HepG2 (cell line): ENCODE measurements around the gene GMCL2. TPM values are rescaled to one million over a fixed set of nuclear protein-coding genes. Genes with fewer than 3 reads are reported as not detected.

Experiments
- CENPX ChIP-seq: sonication (generic); formaldehyde crosslinking; IDR thresholded peaks from 2 replicates; pipeline ENCODE4 v1.9.0; 2021; ENCODE audit warnings: mild to moderate bottlenecking, missing genetic modification reagents, moderate library complexity
- CREM ChIP-seq, 2 experiments: sonication (generic) in 1 of 2; formaldehyde crosslinking in 1 of 2; IDR thresholded peaks; 2 replicates each; pipeline versions ENCODE4 v1.4.0 to v1.6.1; 2016 to 2020; ENCODE audit warnings: antibody characterized with exemption in 1 of 2, mild to moderate bottlenecking in 1 of 2, missing genetic modification reagents in 1 of 2
- HNRNPL ChIP-seq: fragments of 200-400 bp; formaldehyde crosslinking; IDR thresholded peaks from 2 replicates; pipeline ENCODE4 v1.6.1; 2017; ENCODE audit warnings: mild to moderate bottlenecking, low read depth, low read length
- HOXA5 ChIP-seq: sonication (generic); formaldehyde crosslinking; IDR thresholded peaks from 2 replicates; pipeline ENCODE4 v1.4.0; 2020; ENCODE audit warnings: missing genetic modification reagents
- MXD4 ChIP-seq: IDR thresholded peaks from 2 replicates; pipeline ENCODE4 v1.6.1; 2016; ENCODE audit warnings: mild to moderate bottlenecking, missing biosample characterization, missing genetic modification reagents
- NFE2L2 ChIP-seq: fragments of 150-350 bp; IDR thresholded peaks from 2 replicates; pipeline ENCODE4 v1.6.1; 2014; ENCODE audit warnings: low read length
- NR2F2 ChIP-seq: IDR thresholded peaks from 2 replicates; pipeline ENCODE4 v1.6.1; 2012; ENCODE audit warnings: low read depth, inconsistent platforms, borderline replicate concordance
- PHF20 ChIP-seq: sonication (generic); formaldehyde crosslinking; IDR thresholded peaks from 2 replicates; pipeline ENCODE4 v1.5.0; 2020; ENCODE audit warnings: mild to moderate bottlenecking, missing genetic modification reagents
- SIN3A ChIP-seq: IDR thresholded peaks from 2 replicates; pipeline ENCODE4 v1.6.1; 2011; ENCODE audit warnings: low read depth, mild to moderate bottlenecking, control low read depth, low read length, borderline replicate concordance
- SIX4 ChIP-seq: sonication (generic); formaldehyde crosslinking; IDR thresholded peaks from 2 replicates; pipeline ENCODE4 v1.4.0; 2020; ENCODE audit warnings: missing genetic modification reagents
- SMC3 ChIP-seq: IDR thresholded peaks from 2 replicates; pipeline ENCODE4 v1.6.1; 2011; ENCODE audit warnings: low read length, improper control_type of control experiment
- TCF12 ChIP-seq, 2 experiments: fragments of 450-650 bp in 1 of 2; sonication (generic) in 1 of 2; formaldehyde crosslinking in 1 of 2; IDR thresholded peaks; 2 replicates each; pipeline versions ENCODE4 v1.6.1 to v1.8.0; 2017 to 2022; ENCODE audit warnings: antibody characterized with exemption in 1 of 2, mild to moderate bottlenecking in 1 of 2, missing genetic modification reagents in 1 of 2, moderate library complexity in 1 of 2
- U2AF2 ChIP-seq: fragments of 200-400 bp; formaldehyde crosslinking; IDR thresholded peaks from 2 replicates; pipeline ENCODE4 v1.6.1; 2017; ENCODE audit warnings: low read depth, mild to moderate bottlenecking, low read length
- ZBTB1 ChIP-seq: sonication (generic); formaldehyde crosslinking; IDR thresholded peaks from 2 replicates; pipeline ENCODE4 v1.4.0; 2020; ENCODE audit warnings: missing genetic modification reagents, borderline replicate concordance
- ZNF317 ChIP-seq: sonication (generic); formaldehyde crosslinking; IDR thresholded peaks from 2 replicates; pipeline ENCODE4 v1.5.0; 2020; ENCODE audit warnings: mild to moderate bottlenecking, missing genetic modification reagents
- ZNF530 ChIP-seq: sonication (generic); formaldehyde crosslinking; IDR thresholded peaks from 2 replicates; pipeline ENCODE4 v1.5.0; 2020; ENCODE audit warnings: low read depth, mild to moderate bottlenecking, missing genetic modification reagents
- ZNF569 ChIP-seq: sonication (generic); formaldehyde crosslinking; IDR thresholded peaks from 2 replicates; pipeline ENCODE4 v1.5.0; 2020; ENCODE audit warnings: mild to moderate bottlenecking, missing genetic modification reagents, moderate library complexity, borderline replicate concordance
- ZNF841 ChIP-seq: sonication (generic); formaldehyde crosslinking; IDR thresholded peaks from 2 replicates; pipeline ENCODE4 v1.8.1; 2023; ENCODE audit warnings: missing genetic modification reagents, borderline replicate concordance
- polyA plus RNA-seq, 8 experiments: library from polyadenylated mRNA; depleted of rRNA in 3 of 8; stranded (reverse) in 7 of 8; unstranded in 1 of 8; fragments of >200 nt; fragmentation: Illumina TruSeq in 4 of 8; extraction: Trizol in 4 of 8; gene quantifications; 2 replicates each; pipeline versions ENCODE4 v1.2.1 to v1.2.3, GENCODE V29; 2011 to 2016; ENCODE audit warnings: low read depth in 4 of 8, missing spikeins in 1 of 8, mixed read lengths in 1 of 8; ENCODE audit not compliant: insufficient read depth in 1 of 8
- total RNA-seq, 5 experiments: library from RNA; depleted of rRNA; stranded (reverse); fragments of >200 nt; fragmentation: Illumina TruSeq; extraction: Trizol; gene quantifications; 2 replicates each; pipeline ENCODE4 v1.2.3, GENCODE V29; 2016; ENCODE audit warnings: low read depth in 1 of 5
- TF ChIP-seq, protein P1 (sequence below), 2 experiments: sonication (generic) in 1 of 2; formaldehyde crosslinking in 1 of 2; IDR thresholded peaks; 2 replicates each; pipeline versions ENCODE4 v1.6.1 to v1.9.0; 2014 to 2022; ENCODE audit warnings: antibody characterized with exemption in 1 of 2, borderline replicate concordance in 1 of 2, inconsistent platforms in 1 of 2, low read depth in 1 of 2, missing genetic modification reagents in 1 of 2
- TF ChIP-seq, protein P2 (sequence below): sonication (generic); formaldehyde crosslinking; IDR thresholded peaks from 2 replicates; pipeline ENCODE4 v1.4.0; 2020; ENCODE audit warnings: missing genetic modification reagents, borderline replicate concordance
- TF ChIP-seq, protein P3 (sequence below): IDR thresholded peaks from 2 replicates; pipeline ENCODE4 v1.6.1; 2012; ENCODE audit warnings: inconsistent platforms

The GMCL2 gene
- total and polyA plus RNA-seq, 2 of the 13 experiments (the other 11 are each of a cell fraction or from before 2014, with no cell fraction given) = 0.03 TPM; not detected in 1

DNA sequence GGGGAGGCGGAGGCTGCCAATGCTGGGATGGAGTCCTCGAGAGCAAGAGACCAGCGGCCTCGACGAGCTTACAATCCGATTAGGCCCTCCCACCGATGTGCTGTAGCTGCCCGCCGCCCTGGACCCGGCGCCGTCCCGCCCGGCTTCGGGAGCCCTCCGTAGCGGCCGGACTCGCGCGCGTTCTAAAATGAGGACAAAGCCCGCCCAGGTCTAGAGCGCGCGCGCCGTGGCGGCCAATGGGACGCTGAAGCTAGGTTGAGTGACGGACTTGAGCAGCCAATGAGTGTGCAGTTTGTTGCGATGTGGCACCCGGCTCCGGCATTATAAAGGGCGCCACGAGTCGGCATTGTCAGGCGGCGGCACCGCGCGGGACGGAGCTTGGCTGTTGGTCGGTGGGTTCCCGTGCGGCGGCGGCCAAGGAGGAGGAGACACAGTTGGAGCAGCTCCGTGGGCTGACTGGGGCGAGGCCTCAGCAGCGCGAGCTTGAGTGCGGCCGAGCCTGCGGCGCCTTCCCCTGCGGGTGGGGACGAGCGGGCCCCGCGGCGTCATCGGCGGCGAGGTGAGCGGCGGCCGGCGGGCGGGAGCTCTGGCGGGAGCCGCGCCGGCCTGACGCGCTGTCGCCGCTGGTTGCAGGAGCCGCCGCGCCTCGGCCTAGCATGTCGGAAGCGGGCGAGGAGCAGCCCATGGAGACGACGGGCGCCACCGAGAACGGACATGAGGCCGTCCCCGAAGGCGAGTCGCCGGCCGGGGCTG lies 17.2 kb upstream of the GMCL2 start, which contains the start of gene HNRNPAB (continued):
- TF ChIP-seq, protein P1, sequence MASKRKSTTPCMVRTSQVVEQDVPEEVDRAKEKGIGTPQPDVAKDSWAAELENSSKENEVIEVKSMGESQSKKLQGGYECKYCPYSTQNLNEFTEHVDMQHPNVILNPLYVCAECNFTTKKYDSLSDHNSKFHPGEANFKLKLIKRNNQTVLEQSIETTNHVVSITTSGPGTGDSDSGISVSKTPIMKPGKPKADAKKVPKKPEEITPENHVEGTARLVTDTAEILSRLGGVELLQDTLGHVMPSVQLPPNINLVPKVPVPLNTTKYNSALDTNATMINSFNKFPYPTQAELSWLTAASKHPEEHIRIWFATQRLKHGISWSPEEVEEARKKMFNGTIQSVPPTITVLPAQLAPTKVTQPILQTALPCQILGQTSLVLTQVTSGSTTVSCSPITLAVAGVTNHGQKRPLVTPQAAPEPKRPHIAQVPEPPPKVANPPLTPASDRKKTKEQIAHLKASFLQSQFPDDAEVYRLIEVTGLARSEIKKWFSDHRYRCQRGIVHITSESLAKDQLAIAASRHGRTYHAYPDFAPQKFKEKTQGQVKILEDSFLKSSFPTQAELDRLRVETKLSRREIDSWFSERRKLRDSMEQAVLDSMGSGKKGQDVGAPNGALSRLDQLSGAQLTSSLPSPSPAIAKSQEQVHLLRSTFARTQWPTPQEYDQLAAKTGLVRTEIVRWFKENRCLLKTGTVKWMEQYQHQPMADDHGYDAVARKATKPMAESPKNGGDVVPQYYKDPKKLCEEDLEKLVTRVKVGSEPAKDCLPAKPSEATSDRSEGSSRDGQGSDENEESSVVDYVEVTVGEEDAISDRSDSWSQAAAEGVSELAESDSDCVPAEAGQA (IDR thresholded peaks at IDR 0.05; ENCODE audit: low read depth) = no peak
- TF ChIP-seq, protein P1 (CRISPR knock-in tag; IDR thresholded peaks at IDR 0.05; ENCODE audit: borderline replicate concordance) = peak; percentile 94
- TF ChIP-seq SIN3A = peak; percentile 72; the same call in 1 of the 2 replicates
- TF ChIP-seq CENPX (CRISPR knock-in tag) = no peak
- TF ChIP-seq SIX4 (CRISPR knock-in tag) = no peak; the same call in 1 of the 2 replicates
- no peak for TF ChIP-seq ZNF530 (CRISPR knock-in tag)
- no peak for TF ChIP-seq NFE2L2
- peak; percentile 49; the same call in 1 of the 2 replicates for TF ChIP-seq ZNF841 (CRISPR knock-in tag)
- TF ChIP-seq TCF12 (IDR thresholded peaks at IDR 0.05) = no peak
- peak; percentile 42; the same call in 1 of the 2 replicates for TF ChIP-seq TCF12 (CRISPR knock-in tag; IDR thresholded peaks at IDR 0.05)
- TF ChIP-seq MXD4 (CRISPR knock-in tag) = peak; percentile 95
- TF ChIP-seq, protein P2, sequence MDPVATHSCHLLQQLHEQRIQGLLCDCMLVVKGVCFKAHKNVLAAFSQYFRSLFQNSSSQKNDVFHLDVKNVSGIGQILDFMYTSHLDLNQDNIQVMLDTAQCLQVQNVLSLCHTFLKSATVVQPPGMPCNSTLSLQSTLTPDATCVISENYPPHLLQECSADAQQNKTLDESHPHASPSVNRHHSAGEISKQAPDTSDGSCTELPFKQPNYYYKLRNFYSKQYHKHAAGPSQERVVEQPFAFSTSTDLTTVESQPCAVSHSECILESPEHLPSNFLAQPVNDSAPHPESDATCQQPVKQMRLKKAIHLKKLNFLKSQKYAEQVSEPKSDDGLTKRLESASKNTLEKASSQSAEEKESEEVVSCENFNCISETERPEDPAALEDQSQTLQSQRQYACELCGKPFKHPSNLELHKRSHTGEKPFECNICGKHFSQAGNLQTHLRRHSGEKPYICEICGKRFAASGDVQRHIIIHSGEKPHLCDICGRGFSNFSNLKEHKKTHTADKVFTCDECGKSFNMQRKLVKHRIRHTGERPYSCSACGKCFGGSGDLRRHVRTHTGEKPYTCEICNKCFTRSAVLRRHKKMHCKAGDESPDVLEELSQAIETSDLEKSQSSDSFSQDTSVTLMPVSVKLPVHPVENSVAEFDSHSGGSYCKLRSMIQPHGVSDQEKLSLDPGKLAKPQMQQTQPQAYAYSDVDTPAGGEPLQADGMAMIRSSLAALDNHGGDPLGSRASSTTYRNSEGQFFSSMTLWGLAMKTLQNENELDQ (CRISPR knock-in tag) = no peak; the same call in 1 of the 2 replicates
- TF ChIP-seq ZNF569 (CRISPR knock-in tag) = no peak
- TF ChIP-seq, protein P3, sequence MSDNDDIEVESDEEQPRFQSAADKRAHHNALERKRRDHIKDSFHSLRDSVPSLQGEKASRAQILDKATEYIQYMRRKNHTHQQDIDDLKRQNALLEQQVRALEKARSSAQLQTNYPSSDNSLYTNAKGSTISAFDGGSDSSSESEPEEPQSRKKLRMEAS = peak; percentile 95
- peak; percentile 68 for TF ChIP-seq ZNF317 (CRISPR knock-in tag)
- TF ChIP-seq U2AF2 = no peak
- TF ChIP-seq PHF20 (CRISPR knock-in tag) = peak; percentile 76
- peak; percentile 96 for TF ChIP-seq HOXA5
- TF ChIP-seq NR2F2 = no peak
- TF ChIP-seq CREM (IDR thresholded peaks at IDR 0.05) = peak; percentile 44; the same call in 1 of the 2 replicates
- no peak for TF ChIP-seq CREM (CRISPR knock-in tag; IDR thresholded peaks at IDR 0.05)
- TF ChIP-seq ZBTB1 (CRISPR knock-in tag) = no peak
- 0 out of 2 replicates have a peak, but pooled peaks have one; percentile 60 for TF ChIP-seq HNRNPL
- TF ChIP-seq SMC3 = no peak
